ENCODE data around the gene DNAJC13.

GRCh38 chr3:132405609-132406299, 11.5 kb upstream of the DNAJC13 start:
- TF ChIP-seq CTCF (IDR thresholded peaks at IDR 0.05), result no peak
- no peak for TF ChIP-seq POLR2A (IDR thresholded peaks at IDR 0.05)
